ENCODE data around the gene KCTD15.

DNA sequence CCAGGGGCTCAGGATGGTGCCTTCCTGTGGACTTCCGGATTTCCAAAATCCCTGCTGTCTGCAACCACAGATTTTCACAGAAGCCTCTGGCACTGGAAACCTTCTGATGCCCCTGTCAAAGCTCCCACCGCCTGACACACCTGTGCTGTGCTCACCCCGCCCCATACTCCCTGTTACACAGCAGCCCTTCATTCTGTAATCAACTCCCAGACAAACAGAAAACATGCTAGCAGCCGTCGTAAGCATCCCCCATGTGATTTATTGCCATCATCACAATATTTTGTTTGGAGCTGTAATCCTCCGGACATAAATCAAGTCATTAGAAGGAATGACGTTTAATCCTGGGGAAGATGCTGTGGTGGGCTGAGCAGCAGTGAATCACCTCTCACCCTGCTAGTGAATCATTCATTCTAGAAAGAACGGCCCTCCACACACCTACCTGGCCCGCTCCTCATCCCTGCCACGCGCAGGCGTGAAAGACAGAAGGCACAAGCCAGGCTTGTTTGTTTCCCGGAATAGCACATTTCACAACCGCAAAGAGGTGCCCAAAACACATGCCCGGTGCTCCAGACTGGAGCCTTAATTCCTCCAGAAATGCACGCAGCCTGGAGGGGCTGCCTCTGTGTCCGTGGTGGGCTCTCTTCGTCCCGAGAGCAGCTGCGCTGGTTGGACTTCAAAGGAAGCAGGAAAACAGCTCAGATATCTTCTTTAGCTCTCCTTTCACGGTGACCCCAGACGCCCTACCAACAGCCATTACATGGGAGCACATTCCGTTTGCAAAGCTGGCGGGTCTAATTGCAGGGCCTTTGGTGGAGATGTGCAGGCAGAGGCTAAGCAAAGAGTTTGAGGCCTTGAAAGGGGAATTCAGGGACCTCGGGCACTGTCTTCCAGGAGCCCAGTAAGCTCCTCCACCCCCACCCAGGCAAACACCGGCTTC, 41.3 kb upstream of the KCTD15 start:
- TF ChIP-seq, protein P1, sequence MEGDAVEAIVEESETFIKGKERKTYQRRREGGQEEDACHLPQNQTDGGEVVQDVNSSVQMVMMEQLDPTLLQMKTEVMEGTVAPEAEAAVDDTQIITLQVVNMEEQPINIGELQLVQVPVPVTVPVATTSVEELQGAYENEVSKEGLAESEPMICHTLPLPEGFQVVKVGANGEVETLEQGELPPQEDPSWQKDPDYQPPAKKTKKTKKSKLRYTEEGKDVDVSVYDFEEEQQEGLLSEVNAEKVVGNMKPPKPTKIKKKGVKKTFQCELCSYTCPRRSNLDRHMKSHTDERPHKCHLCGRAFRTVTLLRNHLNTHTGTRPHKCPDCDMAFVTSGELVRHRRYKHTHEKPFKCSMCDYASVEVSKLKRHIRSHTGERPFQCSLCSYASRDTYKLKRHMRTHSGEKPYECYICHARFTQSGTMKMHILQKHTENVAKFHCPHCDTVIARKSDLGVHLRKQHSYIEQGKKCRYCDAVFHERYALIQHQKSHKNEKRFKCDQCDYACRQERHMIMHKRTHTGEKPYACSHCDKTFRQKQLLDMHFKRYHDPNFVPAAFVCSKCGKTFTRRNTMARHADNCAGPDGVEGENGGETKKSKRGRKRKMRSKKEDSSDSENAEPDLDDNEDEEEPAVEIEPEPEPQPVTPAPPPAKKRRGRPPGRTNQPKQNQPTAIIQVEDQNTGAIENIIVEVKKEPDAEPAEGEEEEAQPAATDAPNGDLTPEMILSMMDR (conservative IDR thresholded peaks at IDR 0.05; ENCODE audit: low read depth, low read length), result no peak
- TF ChIP-seq POLR2A (IDR thresholded peaks at IDR 0.05; ENCODE audit: low read depth, low read length), result no peak
- TF ChIP-seq, protein P2, sequence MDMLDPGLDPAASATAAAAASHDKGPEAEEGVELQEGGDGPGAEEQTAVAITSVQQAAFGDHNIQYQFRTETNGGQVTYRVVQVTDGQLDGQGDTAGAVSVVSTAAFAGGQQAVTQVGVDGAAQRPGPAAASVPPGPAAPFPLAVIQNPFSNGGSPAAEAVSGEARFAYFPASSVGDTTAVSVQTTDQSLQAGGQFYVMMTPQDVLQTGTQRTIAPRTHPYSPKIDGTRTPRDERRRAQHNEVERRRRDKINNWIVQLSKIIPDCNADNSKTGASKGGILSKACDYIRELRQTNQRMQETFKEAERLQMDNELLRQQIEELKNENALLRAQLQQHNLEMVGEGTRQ (IDR thresholded peaks at IDR 0.05; ENCODE audit: low read depth, low read length), result no peak
- TF ChIP-seq, protein P3, sequence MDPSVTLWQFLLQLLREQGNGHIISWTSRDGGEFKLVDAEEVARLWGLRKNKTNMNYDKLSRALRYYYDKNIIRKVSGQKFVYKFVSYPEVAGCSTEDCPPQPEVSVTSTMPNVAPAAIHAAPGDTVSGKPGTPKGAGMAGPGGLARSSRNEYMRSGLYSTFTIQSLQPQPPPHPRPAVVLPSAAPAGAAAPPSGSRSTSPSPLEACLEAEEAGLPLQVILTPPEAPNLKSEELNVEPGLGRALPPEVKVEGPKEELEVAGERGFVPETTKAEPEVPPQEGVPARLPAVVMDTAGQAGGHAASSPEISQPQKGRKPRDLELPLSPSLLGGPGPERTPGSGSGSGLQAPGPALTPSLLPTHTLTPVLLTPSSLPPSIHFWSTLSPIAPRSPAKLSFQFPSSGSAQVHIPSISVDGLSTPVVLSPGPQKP (IDR thresholded peaks at IDR 0.05; ENCODE audit: borderline replicate concordance, low read depth, low read length), result no peak
- no peak for TF ChIP-seq CHD1 (IDR thresholded peaks at IDR 0.05; ENCODE audit: low read depth, low read length)
- no peak for TF ChIP-seq RFX5 (IDR thresholded peaks at IDR 0.05; ENCODE audit: low read depth, low read length)
- no peak for TF ChIP-seq SMC3 (IDR thresholded peaks at IDR 0.05; ENCODE audit: low read depth, low read length)
- TF ChIP-seq MAZ (IDR thresholded peaks at IDR 0.05; ENCODE audit: borderline replicate concordance, low read depth, low read length), result no peak
- TF ChIP-seq MAFK (IDR thresholded peaks at IDR 0.05; ENCODE audit: low read depth, low read length), result no peak
- TF ChIP-seq CEBPB (IDR thresholded peaks at IDR 0.05; ENCODE audit: low read depth, low read length), result no peak

All from IMR-90 (cell line).